OCI-LY7 (cell line): ENCODE measurements around the gene ODF2L. TPM values are rescaled to one million over a fixed set of nuclear protein-coding genes. Genes with fewer than 3 reads are reported as not detected.

ENCODE experiments used
- BruUV-seq: library from RNA; stranded (reverse); fragments of 400-500 nt; replicated peaks from 2 replicates; lab custom pipeline; 2021; lab: Mats Ljungman, UMichigan
- CTCF ChIA-PET: fragments of 300-600 bp; sonication (Branson Sonifier 250); formaldehyde crosslinking; loops from one replicate; lab custom pipeline; 2022; ENCODE audit warnings: antibody characterized with exemption; ENCODE audit not compliant: unreplicated experiment; lab: Charles Lee
- POLR2A ChIA-PET: fragments of 300-600 bp; sonication (Branson Sonifier 250); formaldehyde crosslinking; loops from one replicate; lab custom pipeline; 2022; ENCODE audit warnings: antibody characterized with exemption; lab: Charles Lee
- DNase-seq: peaks from one replicate; pipeline ENCODE4 v3.0.0-alpha.2; 2015; ENCODE audit warnings: low spot score
- H2AFZ ChIP-seq: fragments of 200-600 bp; sonication (generic), shearing (Covaris generic); 2 replicates; pipeline ENCODE4 v1.6.1; 2014; ENCODE audit warnings: mild to moderate bottlenecking, antibody characterized with exemption, low read length, moderate library complexity
- H3K27ac ChIP-seq: fragments of 200-600 bp; sonication (generic); 2 replicates; pipeline ENCODE4 v1.5.1; 2014; ENCODE audit warnings: mixed run types, low read depth, mild to moderate bottlenecking, moderate library complexity, low read length, inconsistent platforms; ENCODE audit not compliant: poor library complexity, severe bottlenecking
- H3K36me3 ChIP-seq: fragments of 200-600 bp; sonication (generic); 2 replicates; pipeline ENCODE4 v1.6.1; 2014; ENCODE audit warnings: mild to moderate bottlenecking, antibody characterized with exemption, low read length, moderate library complexity, mixed read lengths; ENCODE audit not compliant: insufficient read depth
- H3K4me1 ChIP-seq: fragments of 200-600 bp; sonication (generic); 2 replicates; pipeline ENCODE4 v1.5.1; 2014; ENCODE audit warnings: mild to moderate bottlenecking, low read length; ENCODE audit not compliant: insufficient read depth, poor library complexity, severe bottlenecking
- H3K4me2 ChIP-seq: fragments of 200-600 bp; sonication (generic); 2 replicates; pipeline ENCODE4 v1.6.1; 2014; ENCODE audit warnings: mild to moderate bottlenecking, low read length
- H3K4me3 ChIP-seq: fragments of 200-600 bp; sonication (generic); 2 replicates; pipeline ENCODE4 v1.5.1; 2014; ENCODE audit warnings: mild to moderate bottlenecking, low read depth, low read length; ENCODE audit not compliant: poor library complexity, severe bottlenecking
- H3K79me2 ChIP-seq: fragments of 200-600 bp; sonication (generic); 2 replicates; pipeline ENCODE4 v1.6.1; 2016; ENCODE audit warnings: low read depth, mild to moderate bottlenecking, low read length, moderate library complexity, mixed read lengths; ENCODE audit not compliant: insufficient read depth
- H3K9me2 ChIP-seq: fragments of 200-600 bp; sonication (generic); 2 replicates; pipeline ENCODE4 v1.6.1; 2016; ENCODE audit warnings: mild to moderate bottlenecking, low read length, mixed read lengths; ENCODE audit not compliant: insufficient read depth
- H3K9me3 ChIP-seq: fragments of 200-600 bp; sonication (generic); 2 replicates; pipeline ENCODE4 v1.6.1; 2014; ENCODE audit warnings: mild to moderate bottlenecking, mixed run types, low read length, mixed read lengths
- H4K20me1 ChIP-seq: fragments of 200-600 bp; sonication (generic); 2 replicates; pipeline ENCODE4 v1.6.1; 2014; ENCODE audit warnings: mild to moderate bottlenecking, antibody characterized with exemption, low read length, moderate library complexity, mixed read lengths; ENCODE audit not compliant: insufficient read depth
- EZH2phosphoT487 ChIP-seq: fragments of 200-600 bp; sonication (generic); IDR thresholded peaks from 2 replicates; pipeline ENCODE4 v1.6.1; 2018; ENCODE audit warnings: low read depth, borderline replicate concordance, mild to moderate bottlenecking, mixed run types, antibody characterized with exemption, low read length, moderate library complexity, mixed read lengths
- intact Hi-C: fragments of 100-400 bp; cut with micrococcal nuclease; formaldehyde crosslinking; loops from one replicate; pipeline ENCODE4 v1.10.0; 2022; ENCODE audit not compliant: unreplicated experiment
- microRNA-seq: library from miRNA; unstranded; fragments of <30 nt; microRNA quantifications from one replicate; pipeline ENCODE4 v1.2.0, GENCODE V29; 2022; ENCODE audit warnings: borderline replicate concordance
- small RNA-seq: library from RNA; depleted of rRNA; stranded (forward); fragments of <200 nt; gene quantifications from one replicate; pipeline ENCODE3, GENCODE V24; 2014
- total RNA-seq, 2 experiments: library from RNA; depleted of rRNA in 1 of 2; stranded (reverse); fragments of >200 nt in 1 of 2; shearing (Covaris generic) in 1 of 2; gene quantifications; 2 replicates each; pipeline ENCODE4 v1.2.3, GENCODE V29; 2014 to 2022
- TF ChIP-seq, protein P1 (sequence below): fragments of 200-600 bp; sonication (generic); conservative IDR thresholded peaks from 2 replicates; pipeline ENCODE4 v1.5.1; 2014; ENCODE audit warnings: mild to moderate bottlenecking, antibody characterized with exemption, low read length, moderate library complexity, mixed read lengths

Gene ODF2L
- total RNA-seq, 2 experiments from 2014 or later, result 24.7 to 44.8 TPM

DNA sequence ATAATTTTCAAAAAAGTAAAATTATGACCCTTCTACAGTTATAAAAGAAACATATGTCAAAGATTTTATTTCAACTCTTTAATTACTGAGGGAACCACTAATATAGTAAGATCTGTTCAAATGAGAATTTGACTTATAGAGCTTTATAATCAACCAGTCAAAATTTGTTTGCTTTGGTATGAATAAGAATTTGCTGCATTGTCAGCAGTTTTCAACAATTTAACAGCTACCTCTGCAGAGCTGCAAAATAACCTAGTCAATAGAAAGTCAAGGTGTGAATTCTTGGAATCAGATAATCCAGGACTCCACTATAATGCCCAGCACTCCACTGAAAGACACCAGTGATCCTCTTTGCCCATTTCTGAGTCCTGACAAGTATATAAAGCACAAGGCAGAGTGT is 78.2 kb downstream of the ODF2L start:
- Histone ChIP-seq H3K4me2 (no peak overlapping the region), H3K9me2 (no peaks in the 10 kb centered on the region), H3K4me3 (no peak overlapping the region), H4K20me1 (no peaks in the 10 kb centered on the region), H3K79me2 (no peaks in the 10 kb centered on the region), H3K27ac (no peak overlapping the region), H3K36me3 (no peaks in the 10 kb centered on the region), H2AFZ (no peak overlapping the region), H3K4me1 (no peaks in the 10 kb centered on the region), H3K9me3 (no peaks in the 10 kb centered on the region)
- ChIA-PET CTCF (no interaction called here), POLR2A (no interaction called here)
- no peak for DNase-seq
- TF ChIP-seq EZH2phosphoT487, result no peak
- intact Hi-C loops, result no loop called here
- BruUV-seq, result no TSS peak

DNA sequence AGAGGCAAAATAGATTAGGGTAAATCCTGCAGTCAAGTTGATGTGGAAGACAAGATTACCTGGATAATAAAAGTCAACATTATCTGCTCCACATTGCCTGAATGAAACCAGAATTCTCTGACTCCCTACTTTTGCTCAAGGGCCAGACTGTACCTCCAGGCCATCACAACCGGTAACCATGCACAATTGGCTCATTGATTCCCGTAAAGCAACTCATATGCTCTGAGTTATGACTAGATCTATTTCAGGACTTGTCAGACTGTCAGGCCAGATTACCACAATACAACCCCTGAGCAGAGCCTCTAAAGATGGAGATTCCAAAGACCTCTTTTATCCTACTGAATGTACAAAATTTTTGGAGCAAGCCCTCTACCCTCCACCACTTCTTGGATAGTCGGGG is 90.4 kb downstream of the ODF2L start:
- Histone ChIP-seq H3K27ac (no peak overlapping the region), H3K9me3 (no peaks in the 10 kb centered on the region), H3K79me2 (no peaks in the 10 kb centered on the region), H3K36me3 (no peaks in the 10 kb centered on the region), H3K4me2 (no peak overlapping the region), H3K9me2 (no peaks in the 10 kb centered on the region), H3K4me3 (no peak overlapping the region), H2AFZ (no peak overlapping the region), H4K20me1 (no peaks in the 10 kb centered on the region), H3K4me1 (no peaks in the 10 kb centered on the region)
- BruUV-seq, result no TSS peak
- ChIA-PET CTCF (no interaction called here), POLR2A (no interaction called here)
- TF ChIP-seq, protein P1, sequence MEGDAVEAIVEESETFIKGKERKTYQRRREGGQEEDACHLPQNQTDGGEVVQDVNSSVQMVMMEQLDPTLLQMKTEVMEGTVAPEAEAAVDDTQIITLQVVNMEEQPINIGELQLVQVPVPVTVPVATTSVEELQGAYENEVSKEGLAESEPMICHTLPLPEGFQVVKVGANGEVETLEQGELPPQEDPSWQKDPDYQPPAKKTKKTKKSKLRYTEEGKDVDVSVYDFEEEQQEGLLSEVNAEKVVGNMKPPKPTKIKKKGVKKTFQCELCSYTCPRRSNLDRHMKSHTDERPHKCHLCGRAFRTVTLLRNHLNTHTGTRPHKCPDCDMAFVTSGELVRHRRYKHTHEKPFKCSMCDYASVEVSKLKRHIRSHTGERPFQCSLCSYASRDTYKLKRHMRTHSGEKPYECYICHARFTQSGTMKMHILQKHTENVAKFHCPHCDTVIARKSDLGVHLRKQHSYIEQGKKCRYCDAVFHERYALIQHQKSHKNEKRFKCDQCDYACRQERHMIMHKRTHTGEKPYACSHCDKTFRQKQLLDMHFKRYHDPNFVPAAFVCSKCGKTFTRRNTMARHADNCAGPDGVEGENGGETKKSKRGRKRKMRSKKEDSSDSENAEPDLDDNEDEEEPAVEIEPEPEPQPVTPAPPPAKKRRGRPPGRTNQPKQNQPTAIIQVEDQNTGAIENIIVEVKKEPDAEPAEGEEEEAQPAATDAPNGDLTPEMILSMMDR, result no peak
- TF ChIP-seq EZH2phosphoT487, result no peak
- no peak for DNase-seq
- intact Hi-C loops, result no loop called here

DNA sequence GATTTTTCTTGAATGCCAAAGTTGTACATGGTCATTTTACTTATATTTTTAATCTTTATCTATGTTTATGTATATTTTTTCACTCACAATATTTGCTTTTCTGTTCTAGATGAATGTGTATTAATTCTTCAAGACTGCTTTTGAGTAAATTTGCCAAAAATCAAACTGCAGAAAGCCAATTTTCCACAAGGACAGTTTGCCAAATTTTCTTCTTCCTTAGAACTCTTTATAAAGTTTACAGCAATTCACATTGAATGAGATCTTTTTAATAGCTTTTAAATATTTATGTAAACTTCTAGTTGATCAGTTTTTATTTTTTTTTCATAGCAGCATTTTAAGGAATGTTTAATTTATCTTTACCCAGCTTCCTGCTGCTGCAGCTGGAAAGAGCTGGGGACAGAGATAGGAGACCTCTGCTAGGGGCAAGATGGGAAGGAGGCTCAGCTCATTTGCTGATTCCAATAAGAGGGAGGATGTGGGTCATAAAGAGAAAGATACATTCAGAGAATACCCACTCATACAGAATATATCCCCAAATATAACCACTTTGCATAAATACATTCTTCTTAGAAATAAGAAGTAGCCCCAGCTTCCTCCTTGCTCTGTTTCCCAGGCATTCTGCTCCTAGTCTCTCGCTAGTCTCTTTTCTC is 93.0 kb downstream of the ODF2L start:
- ChIA-PET CTCF (no interaction called here), POLR2A (no interaction called here)
- Histone ChIP-seq H3K4me2 (no peak overlapping the region), H3K4me1 (no peaks in the 10 kb centered on the region), H3K27ac (no peak overlapping the region), H3K9me3 (no peaks in the 10 kb centered on the region), H3K9me2 (no peaks in the 10 kb centered on the region), H4K20me1 (no peaks in the 10 kb centered on the region), H2AFZ (no peak overlapping the region), H3K79me2 (no peaks in the 10 kb centered on the region), H3K36me3 (no peaks in the 10 kb centered on the region), H3K4me3 (no peak overlapping the region)
- BruUV-seq, result no TSS peak
- TF ChIP-seq, protein P1, result no peak
- intact Hi-C loops, result no loop called here
- no peak for DNase-seq

Small RNA genes within 50 kb of the gene (microRNA-seq; reads per million reads assigned to microRNA genes)
- gene MIR7856, result not detected

Small RNA genes within 50 kb of the gene (small RNA-seq; reads per million reads assigned to genes)
- gene MIR7856, result not detected

Other genes with a start within 250 kb of the ODF2L start
- 0.03 and 0.06 TPM in 2 replicates for gene COL24A1, start 239.6 kb downstream of the ODF2L start, total RNA-seq (2014; rRNA removed; shearing (Covaris generic))
- 0.07 and 0.23 TPM in 2 replicates for gene COL24A1, start 239.6 kb downstream of the ODF2L start, total RNA-seq (2022)
- not detected in 2 replicates for gene CLCA2, start 27.8 kb upstream of the ODF2L start, total RNA-seq (2014; rRNA removed; shearing (Covaris generic))
- not detected in 2 replicates for gene CLCA2, start 27.8 kb upstream of the ODF2L start, total RNA-seq (2022)
- gene CLCA1, start 72.6 kb upstream of the ODF2L start, total RNA-seq (2014; rRNA removed; shearing (Covaris generic)), result not detected in 2 replicates
- not detected in 2 replicates for gene CLCA1, start 72.6 kb upstream of the ODF2L start, total RNA-seq (2022)
- gene CLCA4, start 150.8 kb upstream of the ODF2L start, total RNA-seq (2014; rRNA removed; shearing (Covaris generic)), result not detected in 2 replicates
- not detected in 2 replicates for gene CLCA4, start 150.8 kb upstream of the ODF2L start, total RNA-seq (2022)